SJSA1 (cell line): ENCODE results near the gene INPP5A. TPM values are rescaled to one million over a fixed set of nuclear protein-coding genes. Genes with fewer than 3 reads are reported as not detected.
A peak's percentile ranks its signal among the peaks of the same experiment; 100 is the strongest.
"Not testable (repeated sequence)": the region's sequence is repeated elsewhere in the genome, so short reads cannot be mapped to it uniquely, and the experiment has no call there.

ENCODE experiments used
- DNase-seq, 2 experiments: peaks; one replicate each; pipeline ENCODE4 v3.0.0-alpha.2; 2015 to 2020; ENCODE audit warnings: low spot score in 2 of 2, low read depth in 1 of 2
- H3K27ac ChIP-seq: fragments of 250-450 bp; sonication (Bioruptor Pico); 2 replicates; pipeline ENCODE4 v1.5.1; 2020; ENCODE audit warnings: mild to moderate bottlenecking, moderate library complexity
- H3K27me3 ChIP-seq: fragments of 250-450 bp; sonication (Bioruptor Pico); replicated peaks from 2 replicates; pipeline ENCODE4 v1.5.1; 2020; ENCODE audit warnings: mild to moderate bottlenecking, moderate library complexity
- H3K36me3 ChIP-seq: fragments of 250-450 bp; sonication (Bioruptor Pico); 2 replicates; pipeline ENCODE4 v1.5.1; 2020; ENCODE audit warnings: mild to moderate bottlenecking
- H3K4me1 ChIP-seq: fragments of 250-450 bp; sonication (Bioruptor Pico); replicated peaks from 2 replicates; pipeline ENCODE4 v1.6.1; 2021; ENCODE audit warnings: mild to moderate bottlenecking
- H3K4me3 ChIP-seq: fragments of 250-450 bp; sonication (Bioruptor Pico); 2 replicates; pipeline ENCODE4 v1.5.1; 2020; ENCODE audit warnings: mild to moderate bottlenecking
- H3K9me3 ChIP-seq: fragments of 250-450 bp; sonication (Bioruptor Pico); replicated peaks from 2 replicates; pipeline ENCODE4 v1.5.1; 2020; ENCODE audit warnings: mild to moderate bottlenecking
- total RNA-seq: library from RNA; depleted of rRNA; stranded (reverse); fragments of >200 nt; shearing (Covaris generic); gene quantifications from 2 replicates; pipeline ENCODE4 v1.2.3, GENCODE V29; 2014

INPP5A gene
- total RNA-seq, 1 experiment from 2014 or later: 56.8 TPM

DNA sequence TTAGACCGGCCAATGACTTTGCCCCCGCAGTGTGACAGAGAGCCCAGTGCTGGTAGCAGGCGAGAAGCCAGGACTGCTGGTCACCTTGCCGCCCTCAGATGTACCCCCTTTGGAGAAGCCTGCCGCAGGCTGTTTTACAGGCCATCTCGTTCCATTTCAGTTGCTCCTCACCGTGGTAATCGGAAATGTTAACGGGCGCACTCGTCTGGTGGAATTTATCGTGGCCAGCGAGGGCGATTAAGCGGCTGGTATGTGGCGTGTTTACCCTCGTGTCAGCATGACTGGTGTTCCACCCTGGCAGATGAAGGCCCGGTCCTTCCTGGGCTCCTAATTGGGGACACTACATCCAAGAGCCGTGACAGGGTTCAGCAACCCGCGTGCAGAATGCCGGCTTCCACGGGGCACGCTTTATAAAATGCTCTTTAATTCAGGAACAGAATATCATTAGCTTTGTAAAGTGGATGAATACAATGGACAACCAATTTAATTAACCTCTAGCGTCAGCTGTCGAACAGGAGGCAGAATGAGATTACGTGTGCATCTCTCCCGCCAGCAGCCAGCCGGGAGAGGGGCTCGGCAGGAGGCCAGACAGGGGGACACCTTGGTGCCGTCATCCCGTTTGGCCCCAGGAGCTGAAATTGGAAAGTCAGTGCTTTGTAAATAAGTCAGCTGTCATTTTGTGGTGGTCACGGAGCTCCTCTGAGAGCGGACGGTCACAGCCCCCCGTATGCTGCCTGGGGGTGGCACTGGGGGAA lies 140.1 kb downstream of the INPP5A start:
- Histone ChIP-seq H3K27me3 (no peaks in the 10 kb centered on the region), H3K36me3 (peaks cover 16% of the 10 kb centered on the region), H3K9me3 (no peaks in the 10 kb centered on the region), H3K4me3 (no peak overlapping the region), H3K4me1 (no peaks in the 10 kb centered on the region), H3K27ac (no peak overlapping the region)
- DNase-seq: peak in 1 of 2 experiments; percentile 31

DNA sequence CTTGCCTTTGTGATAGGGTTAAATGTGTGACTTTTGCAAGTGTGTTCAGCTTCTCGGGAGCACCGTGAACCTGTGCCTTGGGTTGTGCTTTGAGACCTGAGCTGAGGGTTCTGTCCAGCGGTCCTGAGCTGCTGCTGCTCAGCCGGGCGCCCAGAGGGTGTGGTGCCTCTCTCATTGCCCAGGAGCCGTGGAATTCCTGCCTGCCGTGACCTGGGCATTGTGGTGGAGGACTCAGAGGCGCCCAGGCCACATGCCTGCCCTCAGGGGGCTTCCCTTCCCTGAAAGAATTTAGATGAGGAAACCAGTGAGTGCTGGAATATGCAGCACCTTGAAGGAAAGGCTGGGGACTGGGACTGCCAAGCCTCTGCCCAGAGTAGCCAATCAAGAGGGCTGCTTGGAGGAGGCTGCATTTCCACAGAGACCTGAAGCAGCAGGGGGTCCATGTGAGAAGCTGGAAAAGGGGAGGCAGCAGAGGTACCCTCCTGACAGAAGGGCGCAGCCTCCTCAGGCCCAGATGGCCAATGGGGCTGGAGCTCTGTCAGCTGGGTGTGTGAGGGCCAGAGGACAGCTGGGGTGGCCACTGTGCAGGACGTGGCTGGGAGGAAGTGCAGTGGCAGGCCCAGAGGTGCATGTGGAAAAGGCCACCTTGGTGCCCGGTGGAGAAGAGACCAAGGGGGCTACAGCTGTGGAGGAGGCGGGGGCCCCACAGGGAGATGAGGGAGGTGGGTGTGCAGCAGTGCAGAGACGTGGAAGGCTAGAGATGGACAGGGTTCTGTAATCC lies 141.0 kb downstream of the INPP5A start:
- Histone ChIP-seq H3K4me1 (no peaks in the 10 kb centered on the region), H3K27me3 (no peaks in the 10 kb centered on the region), H3K27ac (no peak overlapping the region), H3K9me3 (no peaks in the 10 kb centered on the region), H3K4me3 (no peak overlapping the region), H3K36me3 (peaks cover 10% of the 10 kb centered on the region)
- DNase-seq: peak in 1 of 2 experiments; percentile 39

DNA sequence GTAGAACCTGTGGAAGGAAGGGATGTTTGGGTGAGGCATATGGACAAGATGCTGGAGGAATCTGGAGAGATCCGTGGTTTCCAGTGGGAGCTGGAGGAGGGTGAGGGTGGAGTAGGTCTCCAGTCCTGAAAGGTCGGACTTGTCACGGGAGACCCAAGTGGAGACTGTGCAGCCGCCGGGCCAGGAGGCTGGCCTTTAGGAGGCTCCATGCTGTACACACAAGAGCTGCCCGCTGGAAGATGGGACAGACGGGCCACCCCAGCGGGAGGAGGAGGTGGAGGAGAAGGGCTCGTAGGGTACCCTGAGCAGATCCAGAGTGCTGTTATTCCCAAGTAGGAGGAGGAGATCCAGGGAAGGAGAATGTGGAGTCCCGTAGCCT lies 141.6 kb downstream of the INPP5A start:
- H3K27me3 ChIP-seq: no peaks in the 10 kb centered on the region
- peaks cover 6% of the 10 kb centered on the region for H3K36me3 ChIP-seq
- DNase-seq: peak in 1 of 2 experiments; percentile 31
- H3K4me3 ChIP-seq: no peak overlapping the region
- H3K4me1 ChIP-seq: peaks cover 3% of the 10 kb centered on the region
- no peaks in the 10 kb centered on the region for H3K9me3 ChIP-seq
- no peak overlapping the region for H3K27ac ChIP-seq

DNA sequence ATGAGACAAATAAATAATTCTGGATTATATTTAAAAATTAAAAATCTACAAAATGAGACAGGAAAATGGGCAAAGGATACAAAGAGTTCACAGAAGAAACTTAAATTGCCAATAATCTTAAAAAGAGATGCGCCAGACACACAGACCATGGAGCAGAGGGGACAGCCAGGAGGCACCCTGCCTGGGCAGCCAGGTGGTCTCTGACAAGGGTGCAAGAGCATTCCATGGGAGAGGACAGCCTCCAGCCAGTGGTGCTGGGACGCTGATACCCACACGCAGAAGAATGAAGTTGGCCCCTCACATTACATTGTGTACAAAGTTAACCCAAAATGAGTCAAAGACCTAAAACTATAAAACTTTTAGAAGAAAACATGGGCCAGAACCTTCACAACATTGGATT lies 142.1 kb downstream of the INPP5A start:
- Histone ChIP-seq H3K9me3 (no peaks in the 10 kb centered on the region), H3K27ac (no peak overlapping the region), H3K36me3 (peaks cover 6% of the 10 kb centered on the region), H3K4me1 (peaks cover 8% of the 10 kb centered on the region), H3K4me3 (no peak overlapping the region), H3K27me3 (no peaks in the 10 kb centered on the region)
- no peak for DNase-seq

DNA sequence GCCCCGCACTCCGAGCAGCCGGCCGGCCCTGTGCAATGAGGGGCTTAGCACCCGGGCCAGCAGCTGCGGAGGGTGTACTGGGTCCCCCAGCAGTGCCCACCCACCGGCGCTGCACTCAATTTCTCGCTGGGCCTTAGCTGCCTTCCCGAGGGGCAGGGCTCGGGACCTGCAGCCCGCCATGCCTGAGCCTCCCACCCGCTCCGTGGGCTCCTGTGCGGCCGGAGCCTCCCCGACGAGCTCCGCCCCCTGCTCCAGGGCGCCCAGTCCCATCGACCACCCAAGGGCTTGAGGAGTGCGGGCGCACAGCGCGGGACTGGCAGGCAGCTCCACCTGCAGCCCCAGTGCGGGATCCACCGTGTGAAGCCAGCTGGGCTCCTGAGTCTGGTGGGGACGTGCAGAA lies 143.2 kb downstream of the INPP5A start:
- not testable (repeated sequence) for H3K36me3 ChIP-seq, H3K27me3 ChIP-seq, H3K9me3 ChIP-seq, H3K4me3 ChIP-seq, H3K27ac ChIP-seq
- DNase-seq: peak in 1 of 2 experiments; percentile 33
- H3K4me1 ChIP-seq: peaks cover 19% of the 10 kb centered on the region

DNA sequence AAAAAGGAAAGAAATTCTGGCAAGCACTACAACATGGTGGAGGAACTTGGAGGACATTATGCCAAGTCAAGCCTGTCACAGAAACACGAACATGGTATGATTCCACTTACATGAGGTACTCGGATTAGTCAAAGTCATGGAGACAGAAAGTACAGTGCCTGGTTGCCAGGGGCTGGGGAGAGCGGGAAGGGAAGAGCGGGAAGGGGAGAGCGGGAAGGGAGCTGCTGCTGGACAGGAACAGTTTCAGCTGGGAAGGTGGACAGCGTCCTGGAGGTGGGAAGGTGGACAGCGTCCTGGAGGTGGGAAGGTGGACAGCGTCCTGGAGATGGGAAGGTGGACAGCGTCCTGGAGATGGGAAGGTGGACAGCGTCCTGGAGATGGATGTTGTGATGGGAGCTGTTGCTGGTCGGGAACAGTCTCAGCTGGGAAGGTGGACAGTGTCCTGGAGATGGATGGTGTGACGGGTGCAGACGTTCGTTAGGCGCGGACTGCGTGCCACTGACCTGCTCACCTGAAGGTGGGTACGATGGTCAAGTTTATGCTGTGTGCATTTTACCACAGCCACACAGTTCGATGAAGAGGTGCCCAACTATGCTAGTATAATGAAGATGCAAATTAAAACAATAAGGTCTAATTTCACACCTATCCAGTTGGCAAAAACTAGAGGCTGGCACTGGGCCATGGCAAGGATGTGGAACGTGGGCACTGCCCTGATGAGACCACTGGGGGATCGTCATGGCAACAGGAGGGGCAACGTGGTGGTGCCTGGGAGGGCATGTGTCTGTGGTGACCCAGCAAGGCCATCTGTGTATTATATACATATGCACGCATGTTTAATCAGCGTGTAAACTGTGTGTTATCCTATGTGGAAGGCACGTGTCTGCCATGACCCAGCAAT lies 144.5 kb downstream of the INPP5A start:
- Histone ChIP-seq H3K4me1 (peaks cover 26% of the 10 kb centered on the region), H3K27me3 (no peaks in the 10 kb centered on the region), H3K9me3 (no peaks in the 10 kb centered on the region), H3K36me3 (peaks cover 2% of the 10 kb centered on the region), H3K4me3 (no peak overlapping the region), H3K27ac (no peak overlapping the region)
- DNase-seq: peak in 1 of 2 experiments; percentile 34

DNA sequence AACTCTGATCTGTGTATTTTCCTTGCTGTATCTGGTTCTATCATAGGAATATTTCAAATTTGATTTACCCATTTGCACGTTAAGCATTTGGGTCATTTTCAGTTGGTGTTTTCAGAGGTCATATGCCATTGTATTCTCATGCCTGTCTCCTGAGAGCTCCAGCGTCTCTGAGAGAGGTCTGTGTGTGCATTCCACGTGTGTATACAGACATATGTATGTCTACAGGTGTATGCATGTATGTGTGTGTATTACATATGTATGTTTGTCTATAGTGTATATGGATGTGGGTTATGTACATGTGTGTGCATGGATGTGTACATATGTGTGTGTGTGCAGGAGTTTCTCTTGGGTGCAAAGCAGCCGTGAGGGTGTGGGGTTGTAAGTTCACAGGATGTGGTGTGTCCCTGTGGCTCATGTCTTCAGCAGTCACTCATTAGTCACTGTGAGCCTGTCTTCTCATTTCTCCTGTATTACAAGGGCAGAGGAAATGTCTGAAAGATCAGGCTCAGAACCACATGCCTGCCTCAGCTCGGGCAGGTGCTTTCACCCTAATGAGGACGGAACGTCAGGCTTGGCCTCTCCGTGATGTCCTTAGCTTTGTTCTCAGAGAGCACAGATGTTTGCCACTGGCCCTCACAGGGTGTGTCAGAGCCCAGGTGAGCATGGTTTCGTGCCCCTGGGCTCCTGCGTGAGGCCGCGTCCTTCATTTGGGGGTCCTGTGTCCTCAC lies 146.7 kb downstream of the INPP5A start:
- peak overlapping the region; percentile 91 for H3K27ac ChIP-seq
- DNase-seq: peak; percentile 29 to 65
- H3K4me1 ChIP-seq: peaks cover 26% of the 10 kb centered on the region
- no peaks in the 10 kb centered on the region for H3K9me3 ChIP-seq
- no peaks in the 10 kb centered on the region for H3K27me3 ChIP-seq
- H3K36me3 ChIP-seq: peaks cover 6% of the 10 kb centered on the region
- no peak overlapping the region for H3K4me3 ChIP-seq

DNA sequence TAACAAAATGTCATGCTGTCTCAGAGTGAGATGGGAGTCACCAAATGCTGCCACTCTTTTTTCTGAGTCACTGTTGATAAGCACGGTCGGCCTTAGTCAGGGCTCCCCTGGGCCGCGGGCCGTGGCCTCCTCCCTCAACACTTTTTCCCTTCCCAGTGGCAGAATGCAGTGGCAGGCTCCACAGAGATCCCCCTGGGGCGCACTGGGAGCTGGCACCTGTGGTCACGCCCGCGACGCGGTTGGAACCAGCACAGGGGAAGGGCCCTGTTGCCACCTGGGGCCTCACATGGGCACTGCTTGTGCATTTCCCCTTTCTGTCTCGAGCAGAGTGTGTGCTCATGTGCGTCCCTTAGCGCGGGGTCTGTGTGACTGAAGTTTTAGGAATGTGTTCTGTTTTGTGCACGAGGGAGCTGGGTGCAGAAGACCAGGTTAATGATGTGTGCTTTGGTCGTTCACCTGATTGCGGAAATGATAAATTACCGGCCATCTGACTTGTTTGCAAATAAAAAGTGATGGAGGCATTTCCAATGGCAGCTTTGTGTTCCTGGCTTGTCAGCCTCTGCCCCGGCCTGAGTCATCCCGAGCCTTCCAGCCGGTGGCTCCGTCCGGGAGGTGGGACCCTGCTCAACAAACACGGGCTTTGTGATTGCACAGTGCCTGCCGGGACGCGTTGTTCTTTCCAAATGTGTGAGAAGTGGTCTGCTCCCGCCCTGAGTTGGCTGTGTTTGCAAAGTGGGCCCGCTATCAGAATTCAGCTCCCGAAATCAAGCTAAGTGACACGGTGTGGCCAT lies 147.7 kb downstream of the INPP5A start:
- Histone ChIP-seq H3K27me3 (no peaks in the 10 kb centered on the region), H3K4me3 (no peak overlapping the region), H3K36me3 (peaks cover 7% of the 10 kb centered on the region), H3K9me3 (no peaks in the 10 kb centered on the region), H3K4me1 (peaks cover 26% of the 10 kb centered on the region), H3K27ac (peak overlapping the region; percentile 91)
- DNase-seq: peak; percentile 58 to 69

DNA sequence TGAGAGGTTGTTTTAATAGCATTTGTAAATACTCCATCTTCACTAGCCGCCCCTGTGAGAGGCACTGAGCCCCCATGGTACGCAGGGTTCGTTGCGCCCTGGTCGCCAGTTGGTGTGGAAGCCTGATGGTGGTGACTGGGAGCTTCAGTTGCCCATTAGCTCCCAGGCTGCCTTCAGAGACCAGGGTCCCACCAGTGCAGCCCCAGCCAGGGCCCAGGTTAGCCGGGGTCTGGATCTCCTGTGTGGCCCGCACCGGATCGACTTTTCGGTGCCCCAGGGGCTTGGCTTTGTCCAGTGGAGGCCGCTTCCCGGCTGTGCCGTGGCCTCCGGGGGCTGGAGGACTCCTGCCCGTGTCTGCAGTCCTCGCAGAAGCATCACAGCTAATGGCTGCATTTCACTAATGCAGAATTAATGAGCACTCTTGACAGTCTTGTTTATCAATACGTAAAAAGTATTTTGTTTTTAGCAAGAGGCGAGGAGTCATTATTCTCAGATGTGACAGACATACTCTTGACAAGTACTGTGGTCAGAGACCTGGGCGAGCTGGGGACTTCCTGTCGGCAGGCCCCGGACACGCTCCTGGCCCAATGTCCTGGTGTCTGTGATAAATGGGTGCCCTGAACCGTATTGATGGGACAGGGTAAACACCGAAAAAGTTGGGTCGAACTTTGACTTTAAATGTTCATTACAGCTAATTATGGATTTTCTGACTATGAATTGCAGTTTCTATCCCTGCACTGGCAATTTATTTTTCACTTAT lies 148.5 kb downstream of the INPP5A start:
- Histone ChIP-seq H3K4me3 (no peak overlapping the region), H3K4me1 (peaks cover 26% of the 10 kb centered on the region), H3K27ac (peak overlapping the region; percentile 91), H3K27me3 (no peaks in the 10 kb centered on the region), H3K36me3 (peaks cover 16% of the 10 kb centered on the region), H3K9me3 (no peaks in the 10 kb centered on the region)
- peak in 1 of 2 experiments; percentile 39 for DNase-seq

DNA sequence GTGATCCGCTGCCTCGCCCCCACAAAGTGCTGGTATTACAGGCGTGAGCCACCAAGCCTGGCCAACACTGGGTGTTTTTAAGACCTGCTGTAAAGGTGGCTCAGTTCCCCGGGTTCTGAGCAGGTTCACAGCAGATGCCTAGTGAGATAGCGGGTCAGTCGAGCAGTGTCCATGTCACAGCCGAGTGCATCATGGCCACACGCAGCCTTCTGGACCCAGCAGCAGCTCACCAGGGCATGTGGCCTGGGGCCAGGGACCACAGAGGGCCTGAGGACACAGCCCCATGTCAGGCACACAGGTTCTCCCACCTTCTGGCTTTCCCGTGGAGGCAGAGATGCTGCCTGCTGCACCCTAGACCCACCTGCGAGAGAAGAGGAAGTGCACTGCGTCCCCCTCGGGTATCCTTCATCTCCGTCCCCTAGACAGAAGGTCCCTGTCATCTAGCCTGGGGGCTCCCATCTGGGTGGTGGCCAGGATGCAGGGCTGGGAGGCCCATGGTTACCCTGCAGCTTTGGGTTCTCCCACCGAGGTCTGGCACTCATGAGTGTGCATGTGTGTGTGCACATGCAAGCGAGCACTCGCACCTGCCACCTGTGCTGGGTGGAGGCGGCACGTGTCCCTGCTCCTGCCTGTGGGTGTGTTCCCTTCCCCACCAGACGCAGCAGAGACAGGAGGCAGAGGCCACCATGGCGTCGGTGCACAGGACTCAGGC lies 149.8 kb downstream of the INPP5A start:
- H3K9me3 ChIP-seq: no peaks in the 10 kb centered on the region
- H3K4me1 ChIP-seq: peaks cover 26% of the 10 kb centered on the region
- H3K27me3 ChIP-seq: no peaks in the 10 kb centered on the region
- H3K4me3 ChIP-seq: no peak overlapping the region
- peaks cover 28% of the 10 kb centered on the region for H3K36me3 ChIP-seq
- DNase-seq: no peak
- no peak overlapping the region for H3K27ac ChIP-seq

DNA sequence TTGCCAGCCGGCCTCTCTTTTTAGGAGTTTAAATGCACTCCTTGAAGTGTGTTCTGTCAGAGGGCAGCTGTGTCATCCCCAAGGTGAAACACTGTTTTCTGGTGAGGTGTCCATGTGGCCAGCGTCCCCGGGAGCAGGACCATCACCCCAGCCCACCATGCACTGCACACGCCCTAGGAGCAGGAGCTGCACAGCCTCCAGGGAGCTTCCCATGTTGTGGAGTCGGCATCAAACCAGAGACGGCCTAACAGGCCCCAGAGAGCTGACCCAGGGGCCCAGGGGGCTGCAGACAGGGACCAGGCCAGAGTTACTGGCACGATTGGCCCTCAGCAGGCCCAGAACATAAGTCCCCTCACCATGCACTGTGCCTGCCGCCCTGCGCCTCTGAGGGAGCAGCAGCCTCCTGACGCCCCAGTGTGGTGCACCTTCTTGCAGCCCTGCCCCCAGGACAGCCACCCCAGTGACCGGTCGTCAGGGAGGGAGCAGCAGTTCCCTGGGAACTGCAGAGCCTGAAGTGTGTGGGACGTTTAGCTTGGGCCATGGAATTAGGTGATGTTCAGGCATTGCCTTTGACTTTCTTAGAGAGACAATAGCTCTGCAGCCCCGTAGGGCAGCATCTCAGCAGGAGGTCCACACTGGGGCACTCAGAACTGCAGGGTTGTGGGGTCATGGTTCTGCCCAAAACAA lies 150.4 kb downstream of the INPP5A start:
- H3K36me3 ChIP-seq: peaks cover 32% of the 10 kb centered on the region
- no peak overlapping the region for H3K4me3 ChIP-seq

More for the DNA sequence above, 150.4 kb downstream of the INPP5A start:
- Histone ChIP-seq H3K9me3 (no peaks in the 10 kb centered on the region), H3K4me1 (peaks cover 26% of the 10 kb centered on the region), H3K27ac (no peak overlapping the region), H3K27me3 (no peaks in the 10 kb centered on the region)
- no peak for DNase-seq
